ENCODE data around the gene EVC. TPM values are rescaled to one million over a fixed set of nuclear protein-coding genes. Genes with fewer than 3 reads are reported as not detected.

The EVC gene
- total RNA-seq, 4 donors from 2014 or later = 23.0 to 54.1 (median 30.0) TPM

- DNase-seq (ENCODE audit: low spot score in 2 of 2) = peak; percentile 25 to 53
- Histone ChIP-seq H3K9me3 (no peaks in the 10 kb centered on the region), H3K4me3 (no peak overlapping the region), H3K27me3 (no peaks in the 10 kb centered on the region), H3K27ac (no peak overlapping the region), H3K4me1 (no peaks in the 10 kb centered on the region), H3K36me3 (peaks cover 34% of the 10 kb centered on the region)
- TF ChIP-seq POLR2A (IDR thresholded peaks at IDR 0.05) (no peak), EP300 (IDR thresholded peaks at IDR 0.05) (no peak), POLR2AphosphoS5 (IDR thresholded peaks at IDR 0.05) (no peak), CTCF (IDR thresholded peaks at IDR 0.05) (no peak)
- 97% methylated on average over 13 of the region's 13 CpGs for WGBS
These were observed 82.5 kb downstream of the EVC start for GRCh38 chr4:5793514-5793913.

GRCh38 chr4:5795580-5795979 is 84.6 kb downstream of the EVC start:
- Histone ChIP-seq H3K27me3 (no peaks in the 10 kb centered on the region), H3K4me1 (no peaks in the 10 kb centered on the region), H3K9me3 (no peaks in the 10 kb centered on the region), H3K27ac (no peak overlapping the region), H3K36me3 (peaks cover 37% of the 10 kb centered on the region), H3K4me3 (no peak overlapping the region)
- TF ChIP-seq CTCF (IDR thresholded peaks at IDR 0.05) (no peak), POLR2A (IDR thresholded peaks at IDR 0.05) (no peak), POLR2AphosphoS5 (IDR thresholded peaks at IDR 0.05) (no peak), EP300 (IDR thresholded peaks at IDR 0.05) (no peak)
- DNase-seq (ENCODE audit: low spot score in 2 of 2) = no peak
- 96% methylated on average over 5 of the region's 5 CpGs for WGBS

GRCh38 chr4:5796976-5797375 is 86.0 kb downstream of the EVC start:
- no peaks in the 10 kb centered on the region for H3K4me1 ChIP-seq
- 83% methylated on average over 2 of the region's 18 CpGs for WGBS
- H3K4me3 ChIP-seq = no peak overlapping the region
- no peaks in the 10 kb centered on the region for H3K9me3 ChIP-seq
- peak in 1 of 2 donors; percentile 54 for DNase-seq (ENCODE audit: low spot score in 2 of 2)
- H3K27me3 ChIP-seq = no peaks in the 10 kb centered on the region
- TF ChIP-seq POLR2A (IDR thresholded peaks at IDR 0.05) (no peak), CTCF (IDR thresholded peaks at IDR 0.05) (no peak), POLR2AphosphoS5 (IDR thresholded peaks at IDR 0.05) (no peak), EP300 (IDR thresholded peaks at IDR 0.05) (no peak)
- peaks cover 42% of the 10 kb centered on the region for H3K36me3 ChIP-seq
- H3K27ac ChIP-seq = no peak overlapping the region

- DNase-seq (ENCODE audit: low spot score in 2 of 2) = peak; percentile 17 to 37
- WGBS = 99% methylated on average over 6 of the region's 6 CpGs
These were observed 86.9 kb downstream of the EVC start for GRCh38 chr4:5797866-5798265.

GRCh38 chr4:5798462-5798861 is 87.5 kb downstream of the EVC start:
- Histone ChIP-seq H3K9me3 (no peaks in the 10 kb centered on the region), H3K27me3 (no peaks in the 10 kb centered on the region), H3K27ac (no peak overlapping the region), H3K4me3 (no peak overlapping the region), H3K4me1 (no peaks in the 10 kb centered on the region), H3K36me3 (peaks cover 50% of the 10 kb centered on the region)
- DNase-seq (ENCODE audit: low spot score in 2 of 2) = peak; percentile 30 to 71
- TF ChIP-seq POLR2AphosphoS5 (IDR thresholded peaks at IDR 0.05) (no peak), CTCF (IDR thresholded peaks at IDR 0.05) (no peak), POLR2A (IDR thresholded peaks at IDR 0.05) (no peak), EP300 (IDR thresholded peaks at IDR 0.05) (no peak)
- WGBS = 66% methylated on average over 9 of the region's 11 CpGs

More at GRCh38 chr4:5797866-5798265, 86.9 kb downstream of the EVC start:
- H3K27ac ChIP-seq = no peak overlapping the region
- no peak overlapping the region for H3K4me3 ChIP-seq
- peaks cover 49% of the 10 kb centered on the region for H3K36me3 ChIP-seq
- no peaks in the 10 kb centered on the region for H3K9me3 ChIP-seq
- H3K27me3 ChIP-seq = no peaks in the 10 kb centered on the region
- H3K4me1 ChIP-seq = no peaks in the 10 kb centered on the region
- TF ChIP-seq EP300 (IDR thresholded peaks at IDR 0.05) = no peak
- no peak for TF ChIP-seq POLR2A (IDR thresholded peaks at IDR 0.05)
- no peak for TF ChIP-seq CTCF (IDR thresholded peaks at IDR 0.05)
- TF ChIP-seq POLR2AphosphoS5 (IDR thresholded peaks at IDR 0.05) = no peak

Measured in suprapubic skin (tissue), 4 donors.